ENCODE data around the gene LMAN2L. TPM values are rescaled to one million over a fixed set of nuclear protein-coding genes. Genes with fewer than 3 reads are reported as not detected.

Gene LMAN2L
- total and polyA plus RNA-seq, 2 donors (not counting 1 experiment from before 2014, with no cell fraction given) = 5.7 to 10.7 TPM

GRCh38 chr2:96700086-96700485 is 39.8 kb downstream of the LMAN2L start:
- Histone ChIP-seq H3K4me2 (replicated peaks; ENCODE audit: low read depth, low read length, poor library complexity, severe bottlenecking) (no peak overlapping the region), H3K27ac (ENCODE audit: low read length in 2 of 2) (no peak overlapping the region), H3K4me3 (ENCODE audit: control extremely low read depth in 1 of 5, extremely low read depth in 1 of 5, insufficient read depth in 1 of 5, low read depth in 2 of 5, low read length in 4 of 5) (no peak overlapping the region), H3K79me2 (ENCODE audit: control insufficient read depth, insufficient read depth, low read length) (no peaks in the 10 kb centered on the region), H3K27me3 (replicated peaks in 1 of 4; ENCODE audit: control extremely low read depth in 1 of 4, control insufficient read depth in 3 of 4, insufficient read depth in 4 of 4, low read length in 3 of 4) (no peaks in the 10 kb centered on the region), H3K36me3 (replicated peaks in 1 of 2; ENCODE audit: control extremely low read depth in 1 of 2, control insufficient read depth in 1 of 2, extremely low read depth in 1 of 2, insufficient read depth in 2 of 2, low read length in 1 of 2) (peaks cover under 1 to 5% of the 10 kb centered on the region in 2 experiments), H3K9ac (ENCODE audit: low read length) (no peak overlapping the region), H4K20me1 (ENCODE audit: control insufficient read depth, insufficient read depth, low read length, poor library complexity, severe bottlenecking) (no peaks in the 10 kb centered on the region), H3K4me1 (ENCODE audit: control insufficient read depth in 2 of 2, insufficient read depth in 2 of 2, low read length in 2 of 2) (no peaks in the 10 kb centered on the region), H2AFZ (ENCODE audit: insufficient read depth, low read depth, low read length, poor library complexity, severe bottlenecking) (no peak overlapping the region), H3K9me3 (ENCODE audit: control extremely low read depth in 1 of 3, control insufficient read depth in 2 of 3, insufficient read depth in 1 of 3, low read length in 2 of 3) (no peaks in the 10 kb centered on the region)
- Mint-ChIP-seq H3K27ac (no peak overlapping the region), H3K4me3 (no peak overlapping the region), H3K9me3 (ENCODE audit: insufficient read depth) (no peaks in the 10 kb centered on the region), H3K4me1 (no peaks in the 10 kb centered on the region), H3K27me3 (no peaks in the 10 kb centered on the region)
- CTCF ChIA-PET = no interaction called here
- POLR2A ChIA-PET = no interaction called here
- WGBS (ENCODE audit: insufficient coverage) = 96% methylated on average over 7 of the region's 8 CpGs
- no peak for ATAC-seq (ENCODE audit: low read depth)
- intact Hi-C loops (cut with micrococcal nuclease) = no loop called here
- DNase-seq = no peak
- TF ChIP-seq, protein P1, sequence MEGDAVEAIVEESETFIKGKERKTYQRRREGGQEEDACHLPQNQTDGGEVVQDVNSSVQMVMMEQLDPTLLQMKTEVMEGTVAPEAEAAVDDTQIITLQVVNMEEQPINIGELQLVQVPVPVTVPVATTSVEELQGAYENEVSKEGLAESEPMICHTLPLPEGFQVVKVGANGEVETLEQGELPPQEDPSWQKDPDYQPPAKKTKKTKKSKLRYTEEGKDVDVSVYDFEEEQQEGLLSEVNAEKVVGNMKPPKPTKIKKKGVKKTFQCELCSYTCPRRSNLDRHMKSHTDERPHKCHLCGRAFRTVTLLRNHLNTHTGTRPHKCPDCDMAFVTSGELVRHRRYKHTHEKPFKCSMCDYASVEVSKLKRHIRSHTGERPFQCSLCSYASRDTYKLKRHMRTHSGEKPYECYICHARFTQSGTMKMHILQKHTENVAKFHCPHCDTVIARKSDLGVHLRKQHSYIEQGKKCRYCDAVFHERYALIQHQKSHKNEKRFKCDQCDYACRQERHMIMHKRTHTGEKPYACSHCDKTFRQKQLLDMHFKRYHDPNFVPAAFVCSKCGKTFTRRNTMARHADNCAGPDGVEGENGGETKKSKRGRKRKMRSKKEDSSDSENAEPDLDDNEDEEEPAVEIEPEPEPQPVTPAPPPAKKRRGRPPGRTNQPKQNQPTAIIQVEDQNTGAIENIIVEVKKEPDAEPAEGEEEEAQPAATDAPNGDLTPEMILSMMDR (IDR thresholded peaks at IDR 0.05) = no peak

DNA sequence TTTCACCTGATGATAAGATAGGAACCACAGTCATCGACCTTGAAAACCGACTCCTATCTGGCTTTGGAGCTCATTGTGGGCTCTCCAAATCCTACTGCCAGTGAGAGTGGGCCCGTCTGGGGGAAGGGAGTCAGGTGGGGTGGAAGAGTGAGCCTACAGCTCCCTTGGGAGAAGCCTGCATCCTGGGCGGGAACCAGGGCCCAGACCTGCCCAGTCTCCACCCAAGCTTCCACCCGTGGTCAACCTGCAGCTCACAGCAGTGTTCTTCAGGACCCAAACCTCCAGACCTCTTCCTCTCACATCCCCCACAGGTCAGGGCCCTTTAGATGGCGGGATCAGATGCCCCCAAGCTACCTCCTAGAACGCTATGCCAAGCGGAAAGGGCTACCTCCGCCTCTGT is 40.2 kb downstream of the LMAN2L start:
- Histone ChIP-seq H3K36me3 (replicated peaks in 1 of 2; ENCODE audit: control extremely low read depth in 1 of 2, control insufficient read depth in 1 of 2, extremely low read depth in 1 of 2, insufficient read depth in 2 of 2, low read length in 1 of 2) (peaks cover 0 to 2% of the 10 kb centered on the region in 2 experiments), H3K27me3 (replicated peaks in 1 of 4; ENCODE audit: control extremely low read depth in 1 of 4, control insufficient read depth in 3 of 4, insufficient read depth in 4 of 4, low read length in 3 of 4) (no peaks in the 10 kb centered on the region), H3K79me2 (ENCODE audit: control insufficient read depth, insufficient read depth, low read length) (no peaks in the 10 kb centered on the region), H2AFZ (ENCODE audit: insufficient read depth, low read depth, low read length, poor library complexity, severe bottlenecking) (no peak overlapping the region), H3K4me3 (ENCODE audit: control extremely low read depth in 1 of 5, extremely low read depth in 1 of 5, insufficient read depth in 1 of 5, low read depth in 2 of 5, low read length in 4 of 5) (no peak overlapping the region), H3K9me3 (ENCODE audit: control extremely low read depth in 1 of 3, control insufficient read depth in 2 of 3, insufficient read depth in 1 of 3, low read length in 2 of 3) (no peaks in the 10 kb centered on the region), H3K27ac (ENCODE audit: low read length in 2 of 2) (no peak overlapping the region), H3K4me1 (ENCODE audit: control insufficient read depth in 2 of 2, insufficient read depth in 2 of 2, low read length in 2 of 2) (no peaks in the 10 kb centered on the region), H3K9ac (ENCODE audit: low read length) (no peak overlapping the region), H4K20me1 (ENCODE audit: control insufficient read depth, insufficient read depth, low read length, poor library complexity, severe bottlenecking) (no peaks in the 10 kb centered on the region), H3K4me2 (replicated peaks; ENCODE audit: low read depth, low read length, poor library complexity, severe bottlenecking) (no peak overlapping the region)
- no peak overlapping the region for H3K27ac Mint-ChIP-seq
- ATAC-seq (ENCODE audit: low read depth) (no peak), DNase-seq (no peak)
- H3K4me3 Mint-ChIP-seq = no peak overlapping the region
- POLR2A ChIA-PET = no interaction called here
- CTCF ChIA-PET = interaction anchor here (0.6 kb wide), 1 partner anchor 1538 kb away, joined by 3 read pairs; no protein-coding TSS in a partner anchor
- H3K4me1 Mint-ChIP-seq = no peaks in the 10 kb centered on the region
- TF ChIP-seq EZH2 (IDR thresholded peaks at IDR 0.05; ENCODE audit: borderline replicate concordance, insufficient read depth, low read depth, low read length, poor library complexity, severe bottlenecking) = no peak
- TF ChIP-seq, protein P1 (IDR thresholded peaks at IDR 0.05) = no peak
- 87% methylated on average over 6 of the region's 9 CpGs for WGBS (ENCODE audit: insufficient coverage)
- no peaks in the 10 kb centered on the region for H3K9me3 Mint-ChIP-seq (ENCODE audit: insufficient read depth)
- H3K27me3 Mint-ChIP-seq = no peaks in the 10 kb centered on the region
- intact Hi-C loops (cut with micrococcal nuclease) = no loop called here

Measured in B cell (primary cell).